A673 (cell line): ENCODE results near the gene NOC4L. TPM values are rescaled to one million over a fixed set of nuclear protein-coding genes. Genes with fewer than 3 reads are reported as not detected.

Source experiments
- BruUV-seq: library from RNA; stranded (reverse); fragments of 400-500 nt; replicated peaks from 2 replicates; lab custom pipeline; 2021; lab: Mats Ljungman, UMichigan
- CTCF ChIA-PET: fragments of 300-600 bp; sonication (Branson Sonifier 250); formaldehyde crosslinking; loops from one replicate; lab custom pipeline; 2022; ENCODE audit warnings: antibody characterized with exemption; lab: Charles Lee
- POLR2A ChIA-PET: fragments of 300-600 bp; sonication (Branson Sonifier 250); formaldehyde crosslinking; loops from one replicate; lab custom pipeline; 2022; ENCODE audit warnings: antibody characterized with exemption; ENCODE audit not compliant: low non-redundant PET; lab: Charles Lee
- DNase-seq: peaks from one replicate; pipeline ENCODE4 v3.0.0-alpha.2; 2015; ENCODE audit warnings: low spot score
- H3K27ac ChIP-seq: fragments of 200-600 bp; sonication (generic); 2 replicates; pipeline ENCODE4 v1.5.1; 2016; ENCODE audit warnings: mixed run types, low read depth, mild to moderate bottlenecking, mixed read lengths, antibody characterized with exemption, low read length; ENCODE audit not compliant: poor library complexity, severe bottlenecking
- H3K27me3 ChIP-seq: fragments of 200-600 bp; sonication (generic); replicated peaks from 2 replicates; pipeline ENCODE4 v1.6.1; 2017; ENCODE audit warnings: mixed run types, low read depth, mild to moderate bottlenecking, mixed read lengths, antibody characterized with exemption, low read length; ENCODE audit not compliant: insufficient read depth, poor library complexity
- H3K36me3 ChIP-seq: fragments of 200-600 bp; sonication (generic); 2 replicates; pipeline ENCODE4 v1.6.1; 2016; ENCODE audit warnings: mixed run types, mild to moderate bottlenecking, mixed read lengths, antibody characterized with exemption, low read length; ENCODE audit not compliant: insufficient read depth, poor library complexity, severe bottlenecking
- H3K4me1 ChIP-seq: fragments of 200-600 bp; sonication (generic); 2 replicates; pipeline ENCODE4 v1.6.1; 2017; ENCODE audit warnings: mixed run types, mild to moderate bottlenecking, mixed read lengths, antibody characterized with exemption, low read length; ENCODE audit not compliant: insufficient read depth, poor library complexity, severe bottlenecking
- H3K4me3 ChIP-seq: fragments of 200-600 bp; sonication (generic); 2 replicates; pipeline ENCODE4 v1.5.1; 2016; ENCODE audit warnings: low read depth, mixed run types, mild to moderate bottlenecking, mixed read lengths, low read length; ENCODE audit not compliant: poor library complexity, severe bottlenecking
- H3K9me3 ChIP-seq: fragments of 200-600 bp; sonication (generic); 2 replicates; pipeline ENCODE4 v1.6.1; 2016; ENCODE audit warnings: mixed run types, low read depth, mild to moderate bottlenecking, mixed read lengths, antibody characterized with exemption, low read length; ENCODE audit not compliant: poor library complexity, severe bottlenecking
- EZH2 ChIP-seq: fragments of 200-600 bp; sonication (generic); IDR thresholded peaks from 2 replicates; pipeline ENCODE4 v1.6.1; 2017; ENCODE audit warnings: borderline replicate concordance, low read depth, mild to moderate bottlenecking, mixed read lengths, antibody characterized with exemption, low read length; ENCODE audit not compliant: poor library complexity, severe bottlenecking
- intact Hi-C: fragments of 100-400 bp; cut with micrococcal nuclease; formaldehyde crosslinking; loops from one replicate; pipeline ENCODE4 v1.10.0; 2022; ENCODE audit not compliant: unreplicated experiment
- total RNA-seq: library from RNA; stranded (reverse); gene quantifications from 2 replicates; pipeline ENCODE4 v1.2.3, GENCODE V29; 2021
- TF ChIP-seq, protein P1 (sequence below): fragments of 300-800, 200-600 bp; sonication (generic); conservative IDR thresholded peaks from 2 replicates; pipeline ENCODE4 v1.5.1; 2017; ENCODE audit warnings: low read depth, mild to moderate bottlenecking, antibody characterized with exemption, low read length, moderate library complexity, mixed read lengths

Gene NOC4L
- total RNA-seq, 1 experiment from 2014 or later, result 46.9 TPM

DNA sequence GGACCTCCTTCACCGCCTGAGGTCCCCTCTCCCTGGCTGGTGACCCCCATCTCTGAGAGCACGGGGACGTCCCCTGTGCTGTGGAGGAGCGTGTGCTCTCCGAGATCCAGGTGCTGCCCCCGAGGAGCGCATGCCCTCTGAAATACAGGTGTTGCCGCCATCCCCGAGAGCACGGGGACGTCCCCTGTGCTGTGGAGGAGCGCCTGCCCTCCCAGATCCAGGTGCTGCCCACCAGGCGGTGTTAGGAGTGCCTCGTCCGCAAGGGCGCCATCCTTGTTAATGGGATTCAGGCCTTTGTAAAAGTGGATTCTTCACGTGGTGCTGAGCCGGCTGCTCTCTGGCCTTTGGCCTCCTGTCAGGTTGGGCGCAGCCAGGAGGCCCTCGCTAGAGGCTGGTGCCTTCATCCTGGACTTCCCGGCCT lies 10.1 kb downstream of the NOC4L start:
- Histone ChIP-seq H3K4me3 (no peak overlapping the region), H3K27ac (no peak overlapping the region), H3K36me3 (peaks cover 12% of the 10 kb centered on the region), H3K27me3 (no peaks in the 10 kb centered on the region), H3K9me3 (no peaks in the 10 kb centered on the region), H3K4me1 (no peaks in the 10 kb centered on the region)
- DNase-seq, result no peak
- ChIA-PET CTCF (interaction anchor here (0.6 to 1.2 kb wide), 9 partner anchors 8 to 461 kb away, joined by 3 to 39 read pairs (median 6); no protein-coding TSS in a partner anchor), POLR2A (no interaction called here)
- BruUV-seq, result no TSS peak
- TF ChIP-seq, protein P1, sequence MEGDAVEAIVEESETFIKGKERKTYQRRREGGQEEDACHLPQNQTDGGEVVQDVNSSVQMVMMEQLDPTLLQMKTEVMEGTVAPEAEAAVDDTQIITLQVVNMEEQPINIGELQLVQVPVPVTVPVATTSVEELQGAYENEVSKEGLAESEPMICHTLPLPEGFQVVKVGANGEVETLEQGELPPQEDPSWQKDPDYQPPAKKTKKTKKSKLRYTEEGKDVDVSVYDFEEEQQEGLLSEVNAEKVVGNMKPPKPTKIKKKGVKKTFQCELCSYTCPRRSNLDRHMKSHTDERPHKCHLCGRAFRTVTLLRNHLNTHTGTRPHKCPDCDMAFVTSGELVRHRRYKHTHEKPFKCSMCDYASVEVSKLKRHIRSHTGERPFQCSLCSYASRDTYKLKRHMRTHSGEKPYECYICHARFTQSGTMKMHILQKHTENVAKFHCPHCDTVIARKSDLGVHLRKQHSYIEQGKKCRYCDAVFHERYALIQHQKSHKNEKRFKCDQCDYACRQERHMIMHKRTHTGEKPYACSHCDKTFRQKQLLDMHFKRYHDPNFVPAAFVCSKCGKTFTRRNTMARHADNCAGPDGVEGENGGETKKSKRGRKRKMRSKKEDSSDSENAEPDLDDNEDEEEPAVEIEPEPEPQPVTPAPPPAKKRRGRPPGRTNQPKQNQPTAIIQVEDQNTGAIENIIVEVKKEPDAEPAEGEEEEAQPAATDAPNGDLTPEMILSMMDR, result no peak
- TF ChIP-seq EZH2, result no peak
- intact Hi-C loops, result loop anchor here (1.0 to 2.0 kb wide), 3 partner anchors 65 to 460 kb away; no protein-coding TSS in a partner anchor

DNA sequence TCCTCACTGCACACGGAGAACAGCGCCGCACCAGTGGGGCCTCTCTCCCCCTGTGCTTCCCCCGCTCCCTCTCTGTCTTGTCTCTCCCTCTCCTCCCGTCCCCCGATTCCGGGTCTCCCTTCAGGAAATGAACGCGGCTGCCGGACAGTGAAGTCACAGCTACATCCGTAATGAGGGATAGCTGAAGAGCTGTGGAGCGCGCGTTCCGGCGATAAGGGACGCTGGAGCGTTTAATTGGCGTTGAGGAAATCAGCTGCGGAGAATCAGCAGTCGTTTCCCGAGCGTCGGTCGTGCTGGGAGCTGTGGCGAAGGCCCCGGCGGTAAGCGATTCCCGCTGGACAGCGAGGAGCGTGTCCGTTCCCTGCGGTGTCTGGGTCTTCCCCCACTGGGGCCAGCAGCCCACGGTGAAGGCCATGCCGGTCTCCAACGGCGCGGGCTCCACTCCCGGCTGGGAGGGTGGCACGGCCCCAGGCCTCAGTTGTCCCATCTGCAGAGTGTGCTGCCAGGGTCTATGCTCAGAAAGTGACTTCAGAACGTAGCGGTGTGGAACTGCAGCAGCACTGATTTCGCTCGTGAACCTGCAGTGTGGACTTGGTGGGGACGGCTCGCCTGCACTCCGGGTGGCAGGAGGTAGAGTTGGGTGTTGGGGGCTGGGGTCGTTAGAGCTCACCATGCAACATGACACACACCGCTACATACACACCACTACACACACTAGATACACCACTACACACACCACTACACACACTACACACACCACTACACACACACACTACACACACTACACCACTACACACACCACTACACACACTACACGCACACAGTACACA lies 10.9 kb downstream of the NOC4L start:
- intact Hi-C loops, result loop anchor here (1.0 to 2.0 kb wide), 3 partner anchors 64 to 460 kb away; no protein-coding TSS in a partner anchor
- TF ChIP-seq, protein P1, result no peak
- no peak overlapping the region for H3K27ac ChIP-seq
- CTCF ChIA-PET, result no interaction called here
- H3K27me3 ChIP-seq, result no peaks in the 10 kb centered on the region
- H3K9me3 ChIP-seq, result no peaks in the 10 kb centered on the region
- H3K36me3 ChIP-seq, result peaks cover 12% of the 10 kb centered on the region
- H3K4me1 ChIP-seq, result no peaks in the 10 kb centered on the region
- DNase-seq, result no peak
- no TSS peak for BruUV-seq
- H3K4me3 ChIP-seq, result no peak overlapping the region
- POLR2A ChIA-PET, result no interaction called here

DNA sequence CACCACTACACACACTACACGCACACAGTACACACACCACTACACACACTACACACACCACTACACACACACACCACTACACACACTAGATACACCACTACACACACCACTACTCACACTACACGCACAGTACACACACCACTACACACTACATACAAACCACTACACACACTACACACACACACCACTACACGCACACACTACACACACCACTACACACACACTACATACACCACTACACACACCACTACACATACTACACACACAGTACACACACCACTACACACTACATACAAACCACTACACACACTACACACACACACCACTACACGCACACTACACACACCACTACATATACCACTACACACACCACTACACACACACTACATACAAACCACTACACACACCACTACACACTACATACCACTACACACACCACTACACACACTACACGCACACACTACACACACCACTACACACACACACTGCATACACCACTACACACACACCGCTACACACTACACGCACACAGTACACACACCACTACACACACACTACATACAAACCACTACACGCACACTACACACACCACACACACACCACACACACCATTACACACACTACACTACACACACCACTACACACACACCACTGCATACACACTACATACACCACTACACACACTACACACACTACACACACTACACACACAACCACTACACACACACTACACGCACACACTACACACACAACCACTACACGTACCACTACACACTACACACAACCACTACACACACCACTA lies 11.7 kb downstream of the NOC4L start:
- CTCF ChIA-PET, result no interaction called here
- intact Hi-C loops, result loop anchor here (2.0 kb wide), 1 partner anchor 459 kb away; no protein-coding TSS in a partner anchor
- no TSS peak for BruUV-seq
- H3K9me3 ChIP-seq, result no peaks in the 10 kb centered on the region
- H3K4me1 ChIP-seq, result no peaks in the 10 kb centered on the region
- POLR2A ChIA-PET, result no interaction called here
- H3K27ac ChIP-seq, result no peak overlapping the region
- DNase-seq, result no peak
- peaks cover 12% of the 10 kb centered on the region for H3K36me3 ChIP-seq
- no peak overlapping the region for H3K4me3 ChIP-seq
- no peaks in the 10 kb centered on the region for H3K27me3 ChIP-seq
- TF ChIP-seq EZH2, result no peak
- TF ChIP-seq, protein P1, result no peak
